ENCODE data around the gene CMC2. TPM values are rescaled to one million over a fixed set of nuclear protein-coding genes. Genes with fewer than 3 reads are reported as not detected.

The CMC2 gene
- total RNA-seq, 1 donor = 56.9 TPM

GRCh38 chr16:80982646-80983045 lies 24.0 kb downstream of the CMC2 start:
- no peak for DNase-seq (ENCODE audit: low read depth)
- TF ChIP-seq CTCF (IDR thresholded peaks at IDR 0.05; ENCODE audit: insufficient read depth, low read length) = no peak
- H3K4me3 ChIP-seq (ENCODE audit: low read depth, low read length) = no peak overlapping the region

- no peak for DNase-seq (ENCODE audit: low read depth)
- TF ChIP-seq CTCF (IDR thresholded peaks at IDR 0.05; ENCODE audit: insufficient read depth, low read length) = no peak
- H3K4me3 ChIP-seq (ENCODE audit: low read depth, low read length) = no peak overlapping the region
These were observed 25.6 kb downstream of the CMC2 start for GRCh38 chr16:80981103-80981502.

- no peak for DNase-seq (ENCODE audit: low read depth)
- no peak overlapping the region for H3K4me3 ChIP-seq (ENCODE audit: low read depth, low read length)
- no peak for TF ChIP-seq CTCF (IDR thresholded peaks at IDR 0.05; ENCODE audit: insufficient read depth, low read length)
These were observed 29.7 kb downstream of the CMC2 start for GRCh38 chr16:80976946-80977345.

- no peak overlapping the region for H3K4me3 ChIP-seq (ENCODE audit: low read depth, low read length)
- TF ChIP-seq CTCF (IDR thresholded peaks at IDR 0.05; ENCODE audit: insufficient read depth, low read length) = peak; percentile 52
- DNase-seq (ENCODE audit: low read depth) = peak; percentile 9
These were observed 31.9 kb downstream of the CMC2 start for GRCh38 chr16:80974649-80975376.

GRCh38 chr16:80973991-80974390 lies 32.7 kb downstream of the CMC2 start:
- TF ChIP-seq CTCF (IDR thresholded peaks at IDR 0.05; ENCODE audit: insufficient read depth, low read length) = no peak
- H3K4me3 ChIP-seq (ENCODE audit: low read depth, low read length) = no peak overlapping the region
- no peak for DNase-seq (ENCODE audit: low read depth)

GRCh38 chr16:80972611-80973010 lies 34.1 kb downstream of the CMC2 start:
- no peak for TF ChIP-seq CTCF (IDR thresholded peaks at IDR 0.05; ENCODE audit: insufficient read depth, low read length)
- DNase-seq (ENCODE audit: low read depth) = no peak
- H3K4me3 ChIP-seq (ENCODE audit: low read depth, low read length) = no peak overlapping the region

- no peak for TF ChIP-seq CTCF (IDR thresholded peaks at IDR 0.05; ENCODE audit: insufficient read depth, low read length)
- no peak for DNase-seq (ENCODE audit: low read depth)
- H3K4me3 ChIP-seq (ENCODE audit: low read depth, low read length) = no peak overlapping the region
These were observed 34.9 kb downstream of the CMC2 start for GRCh38 chr16:80971819-80972218.
